ENCODE results near the gene STAT5B.
"Not testable (repeated sequence)": the region's sequence is repeated elsewhere in the genome, so short reads cannot be mapped to it uniquely, and the experiment has no call there.

The STAT5B gene

DNA sequence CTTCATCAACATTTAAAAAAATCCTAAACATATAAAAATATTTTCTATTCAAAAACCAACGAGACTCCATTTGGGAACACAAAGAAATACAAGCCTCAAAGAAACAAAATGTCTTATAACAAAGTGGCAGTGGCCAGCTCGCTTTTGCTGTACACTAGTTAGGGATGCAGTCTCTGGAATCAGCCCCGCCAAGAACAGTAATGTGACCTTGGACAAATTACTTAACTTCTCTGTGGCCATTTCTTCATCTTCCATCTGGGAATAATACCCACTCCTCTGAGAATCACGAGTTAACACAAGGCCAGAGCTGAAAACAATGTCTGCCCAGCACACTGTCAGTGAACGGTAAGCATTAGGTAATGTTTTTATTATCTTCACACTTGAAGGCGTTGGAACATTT, 5.6 kb downstream of the STAT5B start:
- H3K27ac ChIP-seq = no peak overlapping the region
- TF ChIP-seq, protein P1, sequence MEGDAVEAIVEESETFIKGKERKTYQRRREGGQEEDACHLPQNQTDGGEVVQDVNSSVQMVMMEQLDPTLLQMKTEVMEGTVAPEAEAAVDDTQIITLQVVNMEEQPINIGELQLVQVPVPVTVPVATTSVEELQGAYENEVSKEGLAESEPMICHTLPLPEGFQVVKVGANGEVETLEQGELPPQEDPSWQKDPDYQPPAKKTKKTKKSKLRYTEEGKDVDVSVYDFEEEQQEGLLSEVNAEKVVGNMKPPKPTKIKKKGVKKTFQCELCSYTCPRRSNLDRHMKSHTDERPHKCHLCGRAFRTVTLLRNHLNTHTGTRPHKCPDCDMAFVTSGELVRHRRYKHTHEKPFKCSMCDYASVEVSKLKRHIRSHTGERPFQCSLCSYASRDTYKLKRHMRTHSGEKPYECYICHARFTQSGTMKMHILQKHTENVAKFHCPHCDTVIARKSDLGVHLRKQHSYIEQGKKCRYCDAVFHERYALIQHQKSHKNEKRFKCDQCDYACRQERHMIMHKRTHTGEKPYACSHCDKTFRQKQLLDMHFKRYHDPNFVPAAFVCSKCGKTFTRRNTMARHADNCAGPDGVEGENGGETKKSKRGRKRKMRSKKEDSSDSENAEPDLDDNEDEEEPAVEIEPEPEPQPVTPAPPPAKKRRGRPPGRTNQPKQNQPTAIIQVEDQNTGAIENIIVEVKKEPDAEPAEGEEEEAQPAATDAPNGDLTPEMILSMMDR (IDR thresholded peaks at IDR 0.05) = no peak
- no peak overlapping the region for H3K9ac ChIP-seq
- no peaks in the 10 kb centered on the region for H3K9me3 ChIP-seq (ENCODE audit: control insufficient read depth, low read length)
- no peak overlapping the region for H2AFZ ChIP-seq
- no peak overlapping the region for H3K4me2 ChIP-seq (ENCODE audit: low read length)
- no peak overlapping the region for H3K4me3 ChIP-seq (ENCODE audit: low read depth, low read length)
- H3K36me3 ChIP-seq (ENCODE audit: control insufficient read depth, insufficient read depth, low read length) = no peaks in the 10 kb centered on the region
- H3K4me1 ChIP-seq = peaks cover 4% of the 10 kb centered on the region
- H3K79me2 ChIP-seq = peaks cover 19% of the 10 kb centered on the region
- no peaks in the 10 kb centered on the region for H3K27me3 ChIP-seq (ENCODE audit: control insufficient read depth, insufficient read depth, low read length)

DNA sequence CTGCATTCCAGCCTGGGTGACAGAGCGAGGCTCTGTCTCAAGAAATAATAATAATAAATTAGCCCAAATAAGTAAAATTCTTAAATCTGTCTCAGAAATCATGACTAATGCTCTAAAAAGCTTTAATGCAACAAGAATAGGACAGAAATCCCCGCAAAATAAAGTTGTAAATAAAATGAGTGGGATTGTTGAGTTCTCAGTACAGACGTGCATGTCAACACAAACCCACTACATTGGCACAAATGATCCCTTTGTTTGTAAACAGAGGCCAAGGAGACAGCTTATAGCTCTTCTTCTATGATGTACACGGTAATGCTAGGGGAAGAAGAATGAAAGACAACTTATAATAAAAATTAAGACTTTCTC, 6.0 kb downstream of the STAT5B start:
- Histone ChIP-seq H2AFZ (no peak overlapping the region), H3K36me3 (ENCODE audit: control insufficient read depth, insufficient read depth, low read length) (no peaks in the 10 kb centered on the region), H3K4me1 (peaks cover 4% of the 10 kb centered on the region), H3K9me3 (ENCODE audit: control insufficient read depth, low read length) (no peaks in the 10 kb centered on the region), H3K79me2 (peaks cover 14% of the 10 kb centered on the region), H3K9ac (no peak overlapping the region), H3K4me2 (ENCODE audit: low read length) (no peak overlapping the region), H3K27ac (no peak overlapping the region), H3K27me3 (ENCODE audit: control insufficient read depth, insufficient read depth, low read length) (no peaks in the 10 kb centered on the region), H3K4me3 (ENCODE audit: low read depth, low read length) (no peak overlapping the region)
- TF ChIP-seq, protein P1 (IDR thresholded peaks at IDR 0.05) = no peak

DNA sequence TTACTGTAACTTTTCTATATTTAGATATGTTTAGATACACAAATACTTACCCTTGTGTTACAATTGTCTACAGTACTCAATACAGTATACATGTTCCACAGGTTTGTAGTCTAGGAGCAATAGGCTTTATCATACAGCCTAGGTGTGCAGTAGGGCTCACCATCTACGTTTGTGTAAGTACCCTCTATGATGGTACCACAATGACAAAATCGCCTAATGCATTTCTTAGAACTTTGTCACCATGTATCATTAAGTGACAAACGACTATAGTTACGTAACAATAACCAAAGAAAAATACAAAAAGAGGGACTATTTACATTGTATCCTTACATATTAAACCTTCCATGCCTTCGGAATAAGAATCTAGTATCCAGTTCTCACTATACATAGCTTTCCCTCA, 8.0 kb downstream of the STAT5B start:
- Histone ChIP-seq H3K9ac (no peak overlapping the region), H3K36me3 (ENCODE audit: control insufficient read depth, insufficient read depth, low read length) (no peaks in the 10 kb centered on the region), H3K27me3 (ENCODE audit: control insufficient read depth, insufficient read depth, low read length) (no peaks in the 10 kb centered on the region), H2AFZ (no peak overlapping the region), H3K4me1 (no peaks in the 10 kb centered on the region), H3K27ac (no peak overlapping the region), H3K9me3 (ENCODE audit: control insufficient read depth, low read length) (no peaks in the 10 kb centered on the region), H3K4me3 (ENCODE audit: low read depth, low read length) (no peak overlapping the region), H3K4me2 (ENCODE audit: low read length) (no peak overlapping the region), H3K79me2 (peaks cover 10% of the 10 kb centered on the region)
- TF ChIP-seq, protein P1 (IDR thresholded peaks at IDR 0.05) = no peak

DNA sequence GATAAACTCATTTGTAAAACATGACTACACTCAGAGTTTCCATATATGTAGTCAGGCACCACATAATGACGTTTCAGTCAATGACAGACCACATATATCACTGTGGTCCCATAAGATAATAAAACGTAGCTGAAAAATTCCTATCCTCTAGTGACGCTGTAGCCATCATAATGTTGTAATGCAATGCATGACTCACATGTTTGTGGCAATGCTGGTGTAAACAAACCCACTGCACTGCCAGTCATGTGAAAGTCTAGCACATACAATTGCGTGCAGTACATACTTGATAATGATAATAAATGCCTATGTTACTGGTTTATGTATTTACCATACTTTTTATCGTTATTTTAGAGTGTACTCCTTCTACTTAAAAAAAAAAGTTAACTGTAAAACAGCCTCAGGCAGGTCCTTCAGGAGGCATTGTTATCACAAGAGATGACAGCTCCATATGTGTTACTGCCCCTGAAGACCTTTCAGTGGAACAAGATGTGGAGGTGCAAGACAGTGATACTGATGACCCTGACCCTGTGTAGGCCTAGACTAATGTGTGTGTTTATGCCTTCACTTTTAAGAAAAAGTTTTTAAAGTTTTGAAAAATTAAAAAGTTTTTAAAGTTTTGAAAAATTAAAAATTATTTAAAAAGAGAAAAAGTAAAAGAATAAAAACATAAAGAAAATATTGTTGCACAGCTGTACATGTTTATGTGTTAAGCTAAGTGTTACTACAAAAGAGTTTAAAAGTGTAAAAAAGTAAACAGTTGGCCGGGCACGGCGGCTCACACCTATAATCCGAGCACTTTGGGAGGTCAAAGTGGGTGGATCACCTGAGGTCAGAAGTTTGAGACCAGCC, 9.0 kb downstream of the STAT5B start:
- no peak overlapping the region for H3K9ac ChIP-seq
- H3K4me2 ChIP-seq (ENCODE audit: low read length) = no peak overlapping the region
- TF ChIP-seq, protein P1 (IDR thresholded peaks at IDR 0.05) = no peak
- H3K9me3 ChIP-seq (ENCODE audit: control insufficient read depth, low read length) = no peaks in the 10 kb centered on the region
- H2AFZ ChIP-seq = no peak overlapping the region
- H3K36me3 ChIP-seq (ENCODE audit: control insufficient read depth, insufficient read depth, low read length) = no peaks in the 10 kb centered on the region
- H3K27ac ChIP-seq = no peak overlapping the region
- no peaks in the 10 kb centered on the region for H3K27me3 ChIP-seq (ENCODE audit: control insufficient read depth, insufficient read depth, low read length)
- no peak overlapping the region for H3K4me3 ChIP-seq (ENCODE audit: low read depth, low read length)
- H3K79me2 ChIP-seq = peaks cover 10% of the 10 kb centered on the region
- H3K4me1 ChIP-seq = no peaks in the 10 kb centered on the region

DNA sequence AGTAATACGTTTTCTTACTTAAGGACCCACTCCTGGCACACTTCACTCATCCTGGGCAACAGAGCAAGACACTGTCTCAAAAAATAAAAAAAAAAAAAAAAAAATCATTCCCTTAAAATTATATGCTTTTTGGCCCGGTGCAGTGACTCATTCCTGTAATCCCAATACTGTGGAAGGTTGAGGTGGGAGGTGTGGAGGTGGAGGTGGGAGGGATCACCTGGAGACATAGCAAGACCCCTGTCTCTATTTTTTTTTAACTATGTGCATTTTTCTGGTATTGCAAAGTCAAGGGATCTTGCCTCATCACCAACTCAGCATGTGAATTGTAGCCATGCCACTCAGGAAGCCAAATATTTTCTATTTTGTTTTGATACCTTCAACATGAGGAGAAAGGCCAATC, 9.7 kb downstream of the STAT5B start:
- Histone ChIP-seq H3K27me3 (ENCODE audit: control insufficient read depth, insufficient read depth, low read length) (no peaks in the 10 kb centered on the region), H3K9me3 (ENCODE audit: control insufficient read depth, low read length) (no peaks in the 10 kb centered on the region), H3K4me3 (ENCODE audit: low read depth, low read length) (no peak overlapping the region), H3K4me1 (no peaks in the 10 kb centered on the region), H3K27ac (no peak overlapping the region), H2AFZ (no peak overlapping the region), H3K4me2 (ENCODE audit: low read length) (no peak overlapping the region), H3K36me3 (ENCODE audit: control insufficient read depth, insufficient read depth, low read length) (no peaks in the 10 kb centered on the region), H3K79me2 (peaks cover 10% of the 10 kb centered on the region), H3K9ac (no peak overlapping the region)
- TF ChIP-seq, protein P1 (IDR thresholded peaks at IDR 0.05) = no peak

DNA sequence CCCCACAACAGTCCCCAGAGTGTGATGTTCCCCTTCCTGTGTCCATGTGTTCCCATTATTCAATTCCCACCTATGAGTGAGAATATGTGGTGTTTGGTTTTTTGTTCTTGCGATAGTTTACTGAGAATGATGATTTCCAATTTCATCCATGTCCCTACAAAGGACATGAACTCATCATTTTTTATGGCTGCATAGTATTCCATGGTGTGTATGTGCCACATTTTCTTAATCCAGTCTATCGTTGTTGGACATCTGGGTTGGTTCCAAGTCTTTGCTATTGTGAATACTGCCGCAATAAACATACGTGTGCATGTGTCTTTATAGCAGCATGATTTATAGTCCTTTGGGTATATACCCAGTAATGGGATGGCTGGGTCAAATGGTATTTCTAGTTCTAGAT, 11.8 kb downstream of the STAT5B start:
- not testable (repeated sequence) for H3K9me3 ChIP-seq (ENCODE audit: control insufficient read depth, low read length); H3K4me1 ChIP-seq; H3K27ac ChIP-seq; H3K4me3 ChIP-seq (ENCODE audit: low read depth, low read length); H3K4me2 ChIP-seq (ENCODE audit: low read length); H3K79me2 ChIP-seq; H3K27me3 ChIP-seq (ENCODE audit: control insufficient read depth, insufficient read depth, low read length); H3K9ac ChIP-seq; H3K36me3 ChIP-seq (ENCODE audit: control insufficient read depth, insufficient read depth, low read length); H2AFZ ChIP-seq
